DMS153 (cell line): ENCODE data around the gene MYRIP.
"Not testable (repeated sequence)": the region's sequence is repeated elsewhere in the genome, so short reads cannot be mapped to it uniquely, and the experiment has no call there.

Source experiments
- DNase-seq: peaks from one replicate; lab custom pipeline; 2025; lab: John Stamatoyannopoulos, UW

Gene MYRIP

GRCh38 chr3:40237159-40237558 is 427.8 kb downstream of the MYRIP start:
- no peak for DNase-seq

GRCh38 chr3:40237889-40238571 is 428.6 kb downstream of the MYRIP start:
- no peak for DNase-seq

- DNase-seq = no peak
These were observed 431.5 kb downstream of the MYRIP start for GRCh38 chr3:40240921-40241320.

- no peak for DNase-seq
These were observed 432.8 kb downstream of the MYRIP start for GRCh38 chr3:40242216-40242615.

- no peak for DNase-seq
These were observed 433.2 kb downstream of the MYRIP start for GRCh38 chr3:40242638-40243037.

- no peak for DNase-seq
These were observed 433.6 kb downstream of the MYRIP start for GRCh38 chr3:40243056-40243455.

GRCh38 chr3:40247714-40248454 is 438.5 kb downstream of the MYRIP start:
- DNase-seq = no peak

GRCh38 chr3:40248591-40248990 is 439.2 kb downstream of the MYRIP start:
- DNase-seq = no peak

- DNase-seq = no peak
These were observed 439.8 kb downstream of the MYRIP start for GRCh38 chr3:40249168-40249567.

GRCh38 chr3:40254491-40254890 is 445.1 kb downstream of the MYRIP start:
- DNase-seq = no peak

GRCh38 chr3:40254891-40255290 is 445.5 kb downstream of the MYRIP start:
- no peak for DNase-seq

GRCh38 chr3:40255532-40255931 is 446.1 kb downstream of the MYRIP start:
- DNase-seq = no peak

GRCh38 chr3:40258064-40258463 is 448.7 kb downstream of the MYRIP start:
- no peak for DNase-seq

- no peak for DNase-seq
These were observed 449.1 kb downstream of the MYRIP start for GRCh38 chr3:40258555-40258954.

GRCh38 chr3:40262331-40262730 is 452.9 kb downstream of the MYRIP start:
- no peak for DNase-seq

- DNase-seq = no peak
These were observed 455.0 kb downstream of the MYRIP start for GRCh38 chr3:40264451-40264850.

GRCh38 chr3:40265181-40265580 is 455.8 kb downstream of the MYRIP start:
- DNase-seq = no peak

GRCh38 chr3:40267937-40268724 is 458.7 kb downstream of the MYRIP start:
- DNase-seq = no peak

GRCh38 chr3:40268802-40269524 is 459.6 kb downstream of the MYRIP start:
- no peak for DNase-seq

GRCh38 chr3:40278791-40279190 is 469.4 kb downstream of the MYRIP start:
- no peak for DNase-seq

GRCh38 chr3:40281995-40282394 is 472.6 kb downstream of the MYRIP start:
- DNase-seq = no peak

- DNase-seq = not testable (repeated sequence)
These were observed 473.6 kb downstream of the MYRIP start for GRCh38 chr3:40283057-40283456.
